Stimulated activated CD8-positive, alpha-beta memory T cell treated with anti-CD3 and anti-CD28 coated beads, Interleukin-12 subunit alpha, Interleukin-12 subunit beta, amount 100 ng/mL, for 4 hours (primary cell): ENCODE results near the gene GP1BA.

ENCODE experiments used
- DNase-seq: peaks from one replicate; pipeline ENCODE4 v3.0.0-alpha.2; 2020; ENCODE audit warnings: low read depth

The GP1BA gene

GRCh38 chr17:4931963-4932362, at the start of gene GP1BA:
GP1BA (plus strand) TSS chr17:4932277; CDS start chr17:4932605, 328 bp downstream.
- DNase-seq = no peak

GRCh38 chr17:4884489-4884888, 47.6 kb upstream of the GP1BA start:
- no peak for DNase-seq

DNA sequence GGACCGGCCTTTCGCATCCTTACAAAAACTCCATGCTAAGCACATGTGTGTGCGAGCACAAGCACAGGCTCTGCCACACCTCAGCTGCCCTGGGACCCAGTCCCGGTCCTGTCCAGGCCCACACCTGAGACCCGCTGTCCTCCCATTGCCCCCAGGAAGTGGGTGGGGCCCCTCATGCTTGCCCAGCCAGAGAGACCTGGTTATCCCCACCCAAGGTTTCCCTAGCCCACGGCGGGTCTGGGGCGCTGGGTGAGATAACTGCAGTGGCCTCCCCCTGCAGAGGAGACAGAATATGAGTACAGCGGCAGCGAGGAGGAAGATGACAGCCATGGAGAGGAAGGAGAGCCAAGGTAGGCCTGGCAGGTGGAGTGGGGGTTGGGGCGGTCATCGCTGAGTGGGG, 45.2 kb upstream of the GP1BA start:
- DNase-seq = no peak

GRCh38 chr17:4887581-4887980, 44.5 kb upstream of the GP1BA start:
- no peak for DNase-seq

DNA sequence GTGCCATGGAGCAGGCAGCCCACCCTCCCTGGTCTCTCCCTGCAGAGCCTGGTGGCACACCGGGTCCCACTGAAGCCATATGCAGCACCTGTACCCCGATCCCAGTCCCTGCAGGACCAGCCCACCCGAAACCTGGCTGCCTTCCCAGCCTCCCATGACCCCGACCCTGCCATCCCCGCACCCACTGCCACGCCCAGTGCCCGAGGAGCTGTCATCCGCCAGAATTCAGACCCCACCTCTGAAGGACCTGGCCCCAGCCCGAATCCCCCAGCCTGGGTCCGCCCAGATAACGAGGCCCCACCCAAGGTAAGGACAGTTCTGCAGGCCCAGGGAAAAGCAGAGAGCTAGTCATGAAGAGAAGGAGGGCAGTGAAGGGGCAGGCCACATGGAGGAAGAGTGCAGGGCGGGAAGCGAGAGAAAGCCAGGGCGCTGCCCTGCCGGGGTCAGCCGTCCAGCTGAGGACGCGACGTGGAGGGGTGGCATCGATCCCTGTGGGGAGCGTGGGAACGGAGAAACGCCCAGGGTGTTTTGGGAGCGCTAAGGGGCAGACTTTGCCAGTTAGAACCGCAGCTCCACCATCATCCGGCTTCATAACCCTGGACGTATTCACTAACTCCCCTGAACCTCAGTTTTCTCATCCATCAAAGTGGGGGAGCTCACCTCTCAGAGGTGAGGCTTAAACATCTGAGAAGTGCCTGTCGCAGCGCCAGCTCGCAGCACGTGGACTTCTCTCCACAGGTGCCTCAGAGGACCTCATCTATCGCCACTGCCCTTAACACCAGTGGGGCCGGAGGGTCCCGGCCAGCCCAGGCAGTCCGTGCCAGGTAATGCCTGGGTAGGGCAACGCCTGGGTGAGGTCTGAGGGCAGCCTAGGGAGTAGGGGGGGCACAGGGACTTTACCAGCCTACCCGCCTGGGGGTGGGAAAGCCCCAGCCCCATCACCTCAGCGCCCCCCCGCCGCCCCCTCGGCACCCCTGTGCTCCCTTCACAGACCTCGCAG, 40.4 kb upstream of the GP1BA start:
- DNase-seq = no peak

GRCh38 chr17:4892499-4893221, 39.4 kb upstream of the GP1BA start:
- DNase-seq = no peak

- DNase-seq = no peak
Observed at GRCh38 chr17:4893272-4893671, 38.8 kb upstream of the GP1BA start.

GRCh38 chr17:4893721-4894560, 38.1 kb upstream of the GP1BA start:
- no peak for DNase-seq

- DNase-seq = no peak
Observed at GRCh38 chr17:4895121-4895520, 37.0 kb upstream of the GP1BA start.

- DNase-seq = no peak
Observed at GRCh38 chr17:4895657-4896331, 36.3 kb upstream of the GP1BA start.

DNA sequence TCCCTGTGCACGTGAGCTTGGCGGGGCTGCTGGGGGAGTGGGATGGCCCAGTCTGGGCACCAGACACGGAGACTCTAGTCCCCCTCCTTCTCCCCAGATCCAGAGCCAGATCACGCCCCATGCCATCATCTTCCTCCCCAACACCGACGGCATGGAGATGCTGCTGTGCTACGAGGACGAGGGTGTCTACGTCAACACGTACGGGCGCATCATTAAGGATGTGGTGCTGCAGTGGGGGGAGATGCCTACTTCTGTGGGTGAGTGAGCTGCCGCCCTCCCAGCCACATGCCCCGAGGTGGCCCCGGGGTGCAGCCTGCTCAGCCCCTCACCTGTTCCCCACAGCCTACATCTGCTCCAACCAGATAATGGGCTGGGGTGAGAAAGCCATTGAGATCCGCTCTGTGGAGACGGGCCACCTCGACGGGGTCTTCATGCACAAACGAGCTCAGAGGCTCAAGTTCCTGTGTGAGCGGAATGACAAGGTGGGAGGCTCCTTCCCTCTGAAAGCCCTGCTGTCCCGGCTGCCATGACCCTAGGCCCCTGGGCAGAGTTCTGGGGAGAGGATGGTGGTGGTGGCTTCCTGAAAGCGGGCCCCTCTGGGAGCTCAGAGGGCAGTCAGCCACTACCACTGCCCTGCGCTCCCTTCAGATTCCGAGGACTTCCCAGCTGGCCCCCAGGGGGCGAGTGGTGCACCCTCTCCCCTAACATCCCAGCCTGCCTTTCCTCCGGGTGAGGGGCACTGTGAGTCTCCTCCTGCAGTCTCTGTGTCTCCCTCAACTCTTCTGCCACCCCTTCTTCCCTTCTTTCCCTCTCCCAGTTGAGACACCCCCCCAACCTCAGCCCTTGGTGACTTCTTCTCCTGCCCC, 35.5 kb upstream of the GP1BA start:
- DNase-seq = no peak

GRCh38 chr17:4897198-4897687, 34.8 kb upstream of the GP1BA start:
- no peak for DNase-seq

GRCh38 chr17:4897785-4898184, 34.3 kb upstream of the GP1BA start:
- DNase-seq = no peak

GRCh38 chr17:4898351-4898750, 33.7 kb upstream of the GP1BA start:
- no peak for DNase-seq

GRCh38 chr17:4898927-4899326, 33.1 kb upstream of the GP1BA start:
- no peak for DNase-seq

DNA sequence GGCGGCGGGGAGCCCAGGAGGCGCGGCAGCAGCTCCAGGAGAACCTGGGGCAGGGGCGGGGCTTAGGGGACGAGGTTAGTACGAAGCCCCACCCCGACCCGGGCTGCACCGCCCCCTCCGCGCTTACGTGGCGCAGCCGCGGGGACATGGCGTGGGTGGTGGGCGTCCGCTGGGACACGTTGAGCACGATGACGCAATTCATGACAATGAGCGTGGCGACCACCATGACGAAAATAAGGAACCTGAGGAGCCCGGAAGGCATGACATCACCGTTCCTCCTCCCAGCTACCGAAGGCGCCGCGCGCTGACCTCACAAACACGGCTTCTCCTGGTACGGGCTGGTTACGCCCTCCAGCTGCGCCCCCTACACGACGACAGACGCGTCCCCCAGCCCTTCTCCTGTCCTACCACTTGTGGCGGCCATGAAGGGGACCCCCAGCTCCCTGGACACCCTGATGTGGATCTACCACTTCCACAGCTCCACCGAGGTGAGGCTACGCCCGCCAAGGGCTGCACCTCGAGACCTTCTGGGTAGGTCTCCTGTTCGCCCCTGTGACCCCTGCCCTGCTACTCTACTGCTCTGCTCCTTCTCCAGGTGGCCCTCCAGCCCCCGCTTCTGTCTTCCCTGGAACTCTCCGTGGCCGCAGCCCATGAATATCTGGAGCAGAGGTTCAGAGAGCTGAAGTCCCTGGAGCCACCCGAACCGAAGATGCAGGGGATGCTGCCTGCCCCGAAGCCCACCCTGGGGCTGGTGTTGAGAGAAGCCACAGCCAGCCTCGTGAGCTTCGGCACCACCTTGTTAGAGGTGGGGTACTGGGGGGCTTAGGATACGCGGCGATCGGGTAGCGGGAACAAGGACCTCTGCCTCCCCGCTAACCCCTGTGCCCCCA, 32.5 kb upstream of the GP1BA start, which contains the start of gene C17orf107:
C17orf107 (plus strand) TSS at position 196 of the 890 bp plus-strand sequence; CDS start at position 423, 227 bp downstream.
- DNase-seq = peak; percentile 97

DNA sequence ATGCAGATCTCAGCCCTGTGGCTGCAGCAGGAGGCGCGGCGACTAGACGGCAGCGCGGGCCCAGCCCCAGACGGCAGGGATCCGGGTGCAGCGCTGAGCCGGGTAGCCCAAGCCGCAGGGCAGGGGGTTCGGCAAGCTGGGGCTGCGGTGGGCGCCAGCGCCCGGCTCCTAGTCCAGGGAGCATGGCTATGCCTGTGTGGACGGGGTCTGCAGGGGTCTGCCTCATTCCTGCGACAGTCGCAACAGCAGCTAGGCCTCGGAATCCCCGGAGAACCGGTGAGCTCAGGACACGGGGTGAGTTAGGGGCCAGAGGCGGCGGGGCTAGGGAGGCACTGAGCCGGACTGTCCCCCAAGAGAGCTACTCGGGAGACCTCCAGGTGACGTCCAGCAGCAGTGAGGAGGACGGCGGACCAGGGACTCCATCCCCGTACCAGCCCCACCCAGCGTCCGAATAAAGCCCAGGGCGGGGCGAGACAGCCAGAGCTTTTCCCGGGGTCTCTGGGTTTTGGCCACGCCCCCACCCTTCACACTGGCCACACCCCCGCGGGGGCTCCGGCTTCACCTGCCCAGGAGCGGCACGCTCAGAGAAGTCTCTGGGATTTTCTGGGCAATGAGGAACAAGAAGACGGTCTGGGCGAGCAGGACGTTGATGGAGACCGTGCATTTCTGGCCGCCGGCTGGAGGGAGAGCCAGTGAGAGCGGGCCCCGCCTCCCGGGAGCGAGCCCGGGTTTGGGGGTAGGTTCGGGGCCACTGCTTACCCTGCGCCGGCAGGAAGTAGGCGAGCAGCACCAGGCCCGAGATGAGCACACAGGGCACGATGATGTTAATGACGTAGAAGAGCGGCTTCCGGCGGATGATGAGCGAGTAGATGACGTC, 31.6 kb upstream of the GP1BA start:
- DNase-seq = peak; percentile 25

DNA sequence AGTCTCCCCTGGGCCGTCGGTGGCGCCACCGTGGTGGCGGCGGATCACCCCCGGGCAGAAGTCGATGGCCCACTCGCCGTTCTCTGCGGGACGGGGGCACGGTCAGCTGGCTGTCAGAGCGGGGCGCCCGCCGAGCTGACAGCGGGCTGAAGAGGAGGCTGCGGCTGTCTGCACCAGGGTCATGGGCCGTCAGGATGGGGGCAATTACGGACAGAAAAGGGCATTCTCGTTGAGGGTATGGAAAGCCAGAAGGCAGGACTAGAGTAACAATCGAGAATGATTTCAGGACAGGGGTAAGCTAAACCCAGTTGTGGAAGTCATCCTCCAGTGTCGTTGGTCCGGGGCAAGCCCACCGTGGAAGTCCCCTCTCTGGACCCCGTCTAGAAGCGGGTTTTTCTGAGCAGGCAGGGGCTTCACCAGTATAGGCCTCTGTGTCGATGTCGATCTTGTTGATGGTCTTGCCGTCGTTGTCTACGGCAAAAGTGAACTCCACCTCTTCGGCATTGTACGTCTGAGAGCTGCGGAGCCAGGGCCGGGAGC, 30.9 kb upstream of the GP1BA start:
- no peak for DNase-seq
